Stomach (tissue), 4 donors: ENCODE data around the gene NES.

Source experiments
- CTCF ChIP-seq, 7 experiments: fragments of 450-650 bp in 4 of 7; fragments of 200-600 bp in 3 of 7; sonication (generic) in 3 of 7; IDR thresholded peaks; one replicate each; pipeline ENCODE4 v1.5.1; 2016 to 2019; ENCODE audit warnings: antibody characterized with exemption in 7 of 7, control low read depth in 2 of 7, mild to moderate bottlenecking in 1 of 7
- EP300 ChIP-seq: sonication (generic); formaldehyde crosslinking; IDR thresholded peaks from one replicate; pipeline ENCODE4 v1.6.1; 2017; ENCODE audit warnings: antibody characterized with exemption
- POLR2A ChIP-seq, 4 donors: fragments of 450-650 bp; IDR thresholded peaks; one replicate each; pipeline ENCODE4 v1.6.1; 2016; ENCODE audit warnings: antibody characterized with exemption in 4 of 4, control low read depth in 2 of 4, mild to moderate bottlenecking in 1 of 4, moderate library complexity in 1 of 4
- POLR2AphosphoS5 ChIP-seq, 3 donors: sonication (generic); formaldehyde crosslinking; IDR thresholded peaks; one replicate each; pipeline ENCODE4 v1.6.1; 2016; ENCODE audit warnings: antibody characterized with exemption in 3 of 3

- TF ChIP-seq EP300 (no peak), POLR2AphosphoS5 (IDR thresholded peaks at IDR 0.05) (no peak), CTCF (IDR thresholded peaks at IDR 0.05) (no peak), POLR2A (IDR thresholded peaks at IDR 0.05) (no peak)
Measured at GRCh38 chr1:156721131-156721530, 43.9 kb upstream of the NES start.
